ENCODE results near the gene KCNK15. TPM values are rescaled to one million over a fixed set of nuclear protein-coding genes. Genes with fewer than 3 reads are reported as not detected.
A peak's percentile ranks its signal among the peaks of the same experiment; 100 is the strongest.

KCNK15 gene
- total and polyA plus RNA-seq, 10 of the 15 experiments (the other 5 are each of a cell fraction or from before 2014, with no cell fraction given), result not detected

DNA sequence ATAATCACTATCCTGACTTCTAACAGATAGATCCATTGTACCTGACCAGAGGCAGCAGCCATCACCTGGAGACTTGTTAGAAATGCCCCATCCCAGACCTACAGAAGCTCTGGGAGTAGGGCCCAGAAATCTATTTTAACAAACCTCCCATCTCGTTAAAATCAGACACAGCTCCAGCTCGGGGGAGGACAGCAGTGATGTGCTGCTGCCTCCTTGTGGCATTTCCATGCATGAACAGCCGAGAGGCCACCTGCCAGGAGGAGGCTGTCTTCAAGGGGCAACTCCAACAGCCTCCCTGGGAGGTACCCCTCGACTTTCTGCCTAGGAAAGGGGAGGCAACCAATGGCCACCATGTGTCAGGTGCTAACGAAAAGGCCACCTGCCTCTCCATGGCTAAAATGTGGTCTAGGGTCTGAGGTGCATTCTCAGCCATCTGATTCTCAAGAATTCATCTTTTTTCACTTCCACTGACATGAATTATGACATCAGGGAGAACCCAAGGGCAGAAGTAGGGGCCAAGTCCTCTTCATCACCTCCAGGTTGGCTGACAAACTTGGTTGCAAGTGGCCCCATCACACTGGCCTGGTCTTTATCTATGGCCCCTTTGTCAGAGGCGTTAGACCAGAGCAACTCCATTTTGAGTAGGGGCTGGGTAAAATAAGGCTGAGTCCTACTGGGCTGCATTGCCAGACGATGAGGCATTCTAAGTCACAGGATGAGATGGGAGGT lies 12.2 kb upstream of the KCNK15 start (continued):
- TF ChIP-seq, protein P1, sequence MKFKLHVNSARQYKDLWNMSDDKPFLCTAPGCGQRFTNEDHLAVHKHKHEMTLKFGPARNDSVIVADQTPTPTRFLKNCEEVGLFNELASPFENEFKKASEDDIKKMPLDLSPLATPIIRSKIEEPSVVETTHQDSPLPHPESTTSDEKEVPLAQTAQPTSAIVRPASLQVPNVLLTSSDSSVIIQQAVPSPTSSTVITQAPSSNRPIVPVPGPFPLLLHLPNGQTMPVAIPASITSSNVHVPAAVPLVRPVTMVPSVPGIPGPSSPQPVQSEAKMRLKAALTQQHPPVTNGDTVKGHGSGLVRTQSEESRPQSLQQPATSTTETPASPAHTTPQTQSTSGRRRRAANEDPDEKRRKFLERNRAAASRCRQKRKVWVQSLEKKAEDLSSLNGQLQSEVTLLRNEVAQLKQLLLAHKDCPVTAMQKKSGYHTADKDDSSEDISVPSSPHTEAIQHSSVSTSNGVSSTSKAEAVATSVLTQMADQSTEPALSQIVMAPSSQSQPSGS (IDR thresholded peaks at IDR 0.05; ENCODE audit: low read length), result no peak

DNA sequence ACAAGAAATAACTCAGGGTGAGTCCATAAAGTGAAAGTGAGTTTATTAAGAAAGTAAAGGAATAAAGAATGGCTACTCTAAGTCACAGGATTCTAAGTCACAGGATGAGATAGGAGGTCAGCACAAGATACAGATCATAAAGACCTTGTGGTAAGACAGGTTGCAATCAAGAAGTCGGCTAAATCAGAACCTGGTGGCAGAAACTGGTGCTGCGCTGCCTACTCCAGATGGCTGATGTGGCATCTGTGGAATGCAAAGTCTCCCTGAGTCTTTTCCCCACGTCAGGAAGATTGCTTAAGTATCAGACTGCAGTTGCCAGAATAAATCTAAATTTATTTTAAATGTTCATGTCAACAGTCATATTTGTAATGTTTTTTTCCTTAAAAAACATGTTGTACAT lies 10.7 kb upstream of the KCNK15 start:
- BruUV-seq (replicated peaks), result no TSS peak
- Histone ChIP-seq H3K79me2 (ENCODE audit: control insufficient read depth, insufficient read depth, low read length) (no peaks in the 10 kb centered on the region), H4K20me1 (ENCODE audit: control insufficient read depth, insufficient read depth) (no peaks in the 10 kb centered on the region), H3K9ac (ENCODE audit: control insufficient read depth, insufficient read depth, low read length) (no peak overlapping the region), H3K27me3 (replicated peaks in 1 of 2; ENCODE audit: control insufficient read depth in 2 of 2, insufficient read depth in 2 of 2, low read length in 1 of 2) (no peaks in the 10 kb centered on the region), H3K36me3 (ENCODE audit: control insufficient read depth in 2 of 2, insufficient read depth in 2 of 2, low read length in 1 of 2) (no peaks in the 10 kb centered on the region), H3K9me3 (replicated peaks; ENCODE audit: control insufficient read depth, insufficient read depth, low read length) (peaks cover 6% of the 10 kb centered on the region; the same call in 2 of the 3 replicates), H3K4me3 (no peak overlapping the region), H3K27ac (ENCODE audit: control insufficient read depth, insufficient read depth) (no peak overlapping the region), H3K4me1 (ENCODE audit: control insufficient read depth, insufficient read depth, low read length) (peaks cover 7% of the 10 kb centered on the region), H3K4me2 (ENCODE audit: control insufficient read depth, insufficient read depth) (no peak overlapping the region), H2AFZ (ENCODE audit: control insufficient read depth, low read depth, low read length) (no peak overlapping the region)
- no peak for FAIRE-seq
- POLR2A ChIA-PET, result no interaction called here
- TF ChIP-seq, protein P2, sequence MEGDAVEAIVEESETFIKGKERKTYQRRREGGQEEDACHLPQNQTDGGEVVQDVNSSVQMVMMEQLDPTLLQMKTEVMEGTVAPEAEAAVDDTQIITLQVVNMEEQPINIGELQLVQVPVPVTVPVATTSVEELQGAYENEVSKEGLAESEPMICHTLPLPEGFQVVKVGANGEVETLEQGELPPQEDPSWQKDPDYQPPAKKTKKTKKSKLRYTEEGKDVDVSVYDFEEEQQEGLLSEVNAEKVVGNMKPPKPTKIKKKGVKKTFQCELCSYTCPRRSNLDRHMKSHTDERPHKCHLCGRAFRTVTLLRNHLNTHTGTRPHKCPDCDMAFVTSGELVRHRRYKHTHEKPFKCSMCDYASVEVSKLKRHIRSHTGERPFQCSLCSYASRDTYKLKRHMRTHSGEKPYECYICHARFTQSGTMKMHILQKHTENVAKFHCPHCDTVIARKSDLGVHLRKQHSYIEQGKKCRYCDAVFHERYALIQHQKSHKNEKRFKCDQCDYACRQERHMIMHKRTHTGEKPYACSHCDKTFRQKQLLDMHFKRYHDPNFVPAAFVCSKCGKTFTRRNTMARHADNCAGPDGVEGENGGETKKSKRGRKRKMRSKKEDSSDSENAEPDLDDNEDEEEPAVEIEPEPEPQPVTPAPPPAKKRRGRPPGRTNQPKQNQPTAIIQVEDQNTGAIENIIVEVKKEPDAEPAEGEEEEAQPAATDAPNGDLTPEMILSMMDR (IDR thresholded peaks at IDR 0.05 in 2 of 3, conservative IDR thresholded peaks at IDR 0.05 in 1 of 3; ENCODE audit: control insufficient read depth in 2 of 3, extremely low read depth in 1 of 3, insufficient read depth in 1 of 3, low read depth in 3 of 3, low read length in 3 of 3), result 0 out of 6 replicates have a peak, but pooled peaks of 2 of the 3 experiments have one; percentile 2 to 12
- no peak for TF ChIP-seq SPI1 (IDR thresholded peaks at IDR 0.05; ENCODE audit: borderline replicate concordance, insufficient read depth, low read depth, low read length)
- no peak for TF ChIP-seq RFX5 (IDR thresholded peaks at IDR 0.05; ENCODE audit: low read depth, low read length)
- no peak for DNase-seq (ENCODE audit: low read depth, low spot score)
- SMC1A ChIA-PET (ENCODE audit: uncharacterized antibody, unreplicated experiment), result interaction anchor here (0.8 kb wide), 1 partner anchor 52 kb away, joined by 3 read pairs; no protein-coding TSS in a partner anchor
- intact Hi-C loops (cut with micrococcal nuclease; ENCODE audit: unreplicated experiment), result loop anchor here (5.0 kb wide), 1 partner anchor 348 kb away; no protein-coding TSS in a partner anchor
- RAD21 ChIA-PET (ENCODE audit: unreplicated experiment), result no interaction called here
- in situ Hi-C loops (cut with MboI), result loop anchor here (5.0 kb wide), 1 partner anchor 48 kb away; no protein-coding TSS in a partner anchor
- WGBS (ENCODE audit: insufficient coverage, insufficient replicate concordance, low lambda C conversion rate, missing lambda C conversion rate), result 63% methylated on average over 3 of the region's 3 CpGs
- CTCF ChIA-PET, result interaction anchor here (8.2 kb wide), 1 partner anchor 51 kb away, joined by 91 read pairs; no protein-coding TSS in a partner anchor
- no peak for ATAC-seq
